Stimulated activated CD8-positive, alpha-beta memory T cell treated with anti-CD3 and anti-CD28 coated beads, Interleukin-2, amount 100 ng/mL, for 1 hour (primary cell): Measurements from ENCODE around the gene TMX1.

Experiments
- DNase-seq, 2 donors: peaks; one replicate each; pipeline ENCODE4 v3.0.0-alpha.2; 2020; ENCODE audit warnings: low read depth in 2 of 2

TMX1 gene

GRCh38 chr14:51242545-51243490 is 2.8 kb downstream of the TMX1 start:
- DNase-seq = no peak

- DNase-seq = no peak
These were observed 4.5 kb downstream of the TMX1 start for GRCh38 chr14:51244591-51244990.

- DNase-seq = no peak
These were observed 6.0 kb downstream of the TMX1 start for GRCh38 chr14:51246032-51246431.

- no peak for DNase-seq
These were observed 8.3 kb downstream of the TMX1 start for GRCh38 chr14:51248016-51248987.

- DNase-seq = no peak
These were observed 11.4 kb downstream of the TMX1 start for GRCh38 chr14:51251486-51251885.

GRCh38 chr14:51253880-51254279 is 13.8 kb downstream of the TMX1 start:
- no peak for DNase-seq

GRCh38 chr14:51258280-51258679 is 18.2 kb downstream of the TMX1 start:
- DNase-seq = no peak

- no peak for DNase-seq
These were observed 18.7 kb downstream of the TMX1 start for GRCh38 chr14:51258788-51259187.

- no peak for DNase-seq
These were observed 20.2 kb downstream of the TMX1 start for GRCh38 chr14:51260225-51260624.

GRCh38 chr14:51261151-51261550 is 21.1 kb downstream of the TMX1 start:
- no peak for DNase-seq

- DNase-seq = no peak
These were observed 22.8 kb downstream of the TMX1 start for GRCh38 chr14:51262868-51263267.

- DNase-seq = no peak
These were observed 29.6 kb downstream of the TMX1 start for GRCh38 chr14:51269634-51270033.

- no peak for DNase-seq
These were observed 36.6 kb downstream of the TMX1 start for GRCh38 chr14:51276605-51277004.

GRCh38 chr14:51277753-51278415 is 37.8 kb downstream of the TMX1 start:
- DNase-seq = no peak

GRCh38 chr14:51282517-51282916 is 42.5 kb downstream of the TMX1 start:
- DNase-seq = no peak

- no peak for DNase-seq
These were observed 43.5 kb downstream of the TMX1 start for GRCh38 chr14:51283402-51284085.

- no peak for DNase-seq
These were observed 44.2 kb downstream of the TMX1 start for GRCh38 chr14:51284241-51284640.

- DNase-seq = no peak
These were observed 45.1 kb downstream of the TMX1 start for GRCh38 chr14:51285120-51285519.

GRCh38 chr14:51289169-51289568 is 49.1 kb downstream of the TMX1 start:
- no peak for DNase-seq

- no peak for DNase-seq
These were observed 50.1 kb downstream of the TMX1 start for GRCh38 chr14:51290132-51290531.

- no peak for DNase-seq
These were observed 51.0 kb downstream of the TMX1 start for GRCh38 chr14:51291016-51291415.
